SKM-1 treated with dmso at 0.1 percent for 144 hours (cell line): ENCODE data around the gene SMG6.

ENCODE experiments used
- DNase-seq: peaks from one replicate; lab custom pipeline; 2025; ENCODE audit not compliant: unreplicated experiment; lab: John Stamatoyannopoulos, UW

Gene SMG6

GRCh38 chr17:2110436-2110835 lies 193.1 kb downstream of the SMG6 start:
- DNase-seq: no peak

- no peak for DNase-seq
Observed at GRCh38 chr17:2108170-2108569, 195.4 kb downstream of the SMG6 start.

- no peak for DNase-seq
Observed at GRCh38 chr17:2107506-2107905, 196.1 kb downstream of the SMG6 start.

GRCh38 chr17:2107050-2107449 lies 196.5 kb downstream of the SMG6 start:
- DNase-seq: no peak

- no peak for DNase-seq
Observed at GRCh38 chr17:2106308-2106955, 197.2 kb downstream of the SMG6 start.

GRCh38 chr17:2105663-2106062 lies 197.9 kb downstream of the SMG6 start:
- no peak for DNase-seq

- no peak for DNase-seq
Observed at GRCh38 chr17:2102931-2103809, 200.4 kb downstream of the SMG6 start.

GRCh38 chr17:2101448-2102257 lies 201.9 kb downstream of the SMG6 start:
- no peak for DNase-seq

- no peak for DNase-seq
Observed at GRCh38 chr17:2095536-2095910, 208.1 kb downstream of the SMG6 start.

GRCh38 chr17:2094891-2095535 lies 208.6 kb downstream of the SMG6 start:
- DNase-seq: no peak

GRCh38 chr17:2093349-2093748 lies 210.2 kb downstream of the SMG6 start:
- no peak for DNase-seq

GRCh38 chr17:2092253-2092652 lies 211.3 kb downstream of the SMG6 start:
- DNase-seq: no peak

GRCh38 chr17:2090804-2091534 lies 212.6 kb downstream of the SMG6 start:
- DNase-seq: no peak

GRCh38 chr17:2090210-2090641 lies 213.4 kb downstream of the SMG6 start:
- no peak for DNase-seq

- no peak for DNase-seq
Observed at GRCh38 chr17:2089021-2089422, 214.6 kb downstream of the SMG6 start.

GRCh38 chr17:2087597-2088211 lies 215.9 kb downstream of the SMG6 start:
- peak; percentile 87 for DNase-seq

GRCh38 chr17:2086306-2086705 lies 217.3 kb downstream of the SMG6 start:
- no peak for DNase-seq

GRCh38 chr17:2085648-2085949 lies 218.0 kb downstream of the SMG6 start:
- no peak for DNase-seq

GRCh38 chr17:2084766-2085647 lies 218.6 kb downstream of the SMG6 start:
- DNase-seq: no peak
